ENCODE measurements around the gene TMEM144.

TMEM144 gene

GRCh38 chr4:158202481-158202880, 7.8 kb upstream of the TMEM144 start:
- TF ChIP-seq CTCF (IDR thresholded peaks at IDR 0.05; ENCODE audit: low read depth, low read length) = no peak
- DNase-seq (ENCODE audit: extremely low read depth, low read depth) = no peak

GRCh38 chr4:158203436-158203835, 6.8 kb upstream of the TMEM144 start:
- TF ChIP-seq CTCF (IDR thresholded peaks at IDR 0.05; ENCODE audit: low read depth, low read length) = no peak
- DNase-seq (ENCODE audit: extremely low read depth, low read depth) = no peak

- no peak for TF ChIP-seq CTCF (IDR thresholded peaks at IDR 0.05; ENCODE audit: low read depth, low read length)
- DNase-seq (ENCODE audit: extremely low read depth, low read depth) = no peak
Observed at GRCh38 chr4:158203929-158204328, 6.4 kb upstream of the TMEM144 start.

GRCh38 chr4:158208963-158209640, 1.2 kb upstream of the TMEM144 start:
- TF ChIP-seq CTCF (IDR thresholded peaks at IDR 0.05; ENCODE audit: low read depth, low read length) = no peak
- no peak for DNase-seq (ENCODE audit: extremely low read depth, low read depth)

GRCh38 chr4:158211222-158211621, 936 bp downstream of the TMEM144 start:
- TF ChIP-seq CTCF (IDR thresholded peaks at IDR 0.05; ENCODE audit: low read depth, low read length) = no peak
- DNase-seq (ENCODE audit: extremely low read depth, low read depth) = no peak

- DNase-seq (ENCODE audit: extremely low read depth, low read depth) = no peak
- TF ChIP-seq CTCF (IDR thresholded peaks at IDR 0.05; ENCODE audit: low read depth, low read length) = no peak
Observed at GRCh38 chr4:158213466-158213865, 3.2 kb downstream of the TMEM144 start.

GRCh38 chr4:158214856-158215255, 4.6 kb downstream of the TMEM144 start:
- no peak for DNase-seq (ENCODE audit: extremely low read depth, low read depth)

More at GRCh38 chr4:158214856-158215255, 4.6 kb downstream of the TMEM144 start:
- TF ChIP-seq CTCF (IDR thresholded peaks at IDR 0.05; ENCODE audit: low read depth, low read length) = no peak
